ENCODE data around the gene PAFAH2. TPM values are rescaled to one million over a fixed set of nuclear protein-coding genes. Genes with fewer than 3 reads are reported as not detected.

The PAFAH2 gene
- total and polyA plus RNA-seq, 2 of the 13 experiments (the other 11 are each of a cell fraction or from before 2014, with no cell fraction given): 6.9 to 9.4 TPM

DNA sequence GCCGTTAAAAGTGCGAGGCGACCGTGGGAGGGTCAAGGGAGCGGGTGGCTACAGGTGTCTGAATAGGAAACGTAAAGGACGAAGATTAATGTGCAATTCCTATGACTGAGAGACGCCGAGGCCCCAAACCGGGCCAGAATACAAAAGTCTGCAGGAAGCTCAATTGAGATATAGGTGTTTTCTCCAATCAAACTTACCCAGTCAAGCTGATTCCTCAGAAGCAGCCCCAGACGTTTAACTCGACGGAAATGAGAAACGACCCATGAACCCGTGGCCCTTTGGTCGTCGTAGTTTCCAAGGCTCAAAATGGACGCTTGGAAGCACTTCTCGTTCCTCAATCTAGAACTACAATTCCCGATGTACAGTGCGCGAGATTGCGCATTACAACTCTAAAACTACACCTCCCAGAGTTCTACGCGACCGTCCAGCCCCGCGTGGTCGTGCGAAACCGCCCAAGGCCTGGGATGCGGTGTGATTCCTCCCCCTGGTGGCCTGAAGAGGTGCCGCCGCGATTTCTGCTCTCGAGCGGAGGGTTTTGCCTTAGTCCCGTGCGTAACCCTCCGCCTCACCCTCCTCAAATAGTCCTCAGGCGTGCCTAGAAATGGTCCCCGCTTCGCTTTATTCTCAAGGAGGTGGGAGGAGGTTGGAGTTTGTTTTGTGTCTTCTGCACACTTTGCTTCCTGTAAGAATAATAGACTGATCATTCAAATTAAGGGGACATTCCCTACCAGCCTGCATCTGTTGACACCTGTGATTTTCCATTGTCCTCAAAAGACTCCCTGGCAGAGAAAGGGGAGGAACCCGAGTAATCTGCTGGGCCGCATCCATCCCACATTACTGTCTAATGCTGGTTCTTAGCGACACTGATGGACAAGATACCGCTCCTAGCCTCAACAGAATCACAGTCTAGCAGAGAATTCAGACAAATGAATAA lies at the start of gene PAFAH2 (continued):
- TF ChIP-seq, protein P1, sequence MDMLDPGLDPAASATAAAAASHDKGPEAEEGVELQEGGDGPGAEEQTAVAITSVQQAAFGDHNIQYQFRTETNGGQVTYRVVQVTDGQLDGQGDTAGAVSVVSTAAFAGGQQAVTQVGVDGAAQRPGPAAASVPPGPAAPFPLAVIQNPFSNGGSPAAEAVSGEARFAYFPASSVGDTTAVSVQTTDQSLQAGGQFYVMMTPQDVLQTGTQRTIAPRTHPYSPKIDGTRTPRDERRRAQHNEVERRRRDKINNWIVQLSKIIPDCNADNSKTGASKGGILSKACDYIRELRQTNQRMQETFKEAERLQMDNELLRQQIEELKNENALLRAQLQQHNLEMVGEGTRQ (IDR thresholded peaks at IDR 0.05; ENCODE audit: low read depth, low read length): peak; percentile 23; the same call in 1 of the 2 replicates
- TF ChIP-seq, protein P1 (CRISPR knock-in tag; IDR thresholded peaks at IDR 0.05; ENCODE audit: borderline replicate concordance): peak; percentile 63; the same call in 1 of the 2 replicates
- TF ChIP-seq, protein P2, sequence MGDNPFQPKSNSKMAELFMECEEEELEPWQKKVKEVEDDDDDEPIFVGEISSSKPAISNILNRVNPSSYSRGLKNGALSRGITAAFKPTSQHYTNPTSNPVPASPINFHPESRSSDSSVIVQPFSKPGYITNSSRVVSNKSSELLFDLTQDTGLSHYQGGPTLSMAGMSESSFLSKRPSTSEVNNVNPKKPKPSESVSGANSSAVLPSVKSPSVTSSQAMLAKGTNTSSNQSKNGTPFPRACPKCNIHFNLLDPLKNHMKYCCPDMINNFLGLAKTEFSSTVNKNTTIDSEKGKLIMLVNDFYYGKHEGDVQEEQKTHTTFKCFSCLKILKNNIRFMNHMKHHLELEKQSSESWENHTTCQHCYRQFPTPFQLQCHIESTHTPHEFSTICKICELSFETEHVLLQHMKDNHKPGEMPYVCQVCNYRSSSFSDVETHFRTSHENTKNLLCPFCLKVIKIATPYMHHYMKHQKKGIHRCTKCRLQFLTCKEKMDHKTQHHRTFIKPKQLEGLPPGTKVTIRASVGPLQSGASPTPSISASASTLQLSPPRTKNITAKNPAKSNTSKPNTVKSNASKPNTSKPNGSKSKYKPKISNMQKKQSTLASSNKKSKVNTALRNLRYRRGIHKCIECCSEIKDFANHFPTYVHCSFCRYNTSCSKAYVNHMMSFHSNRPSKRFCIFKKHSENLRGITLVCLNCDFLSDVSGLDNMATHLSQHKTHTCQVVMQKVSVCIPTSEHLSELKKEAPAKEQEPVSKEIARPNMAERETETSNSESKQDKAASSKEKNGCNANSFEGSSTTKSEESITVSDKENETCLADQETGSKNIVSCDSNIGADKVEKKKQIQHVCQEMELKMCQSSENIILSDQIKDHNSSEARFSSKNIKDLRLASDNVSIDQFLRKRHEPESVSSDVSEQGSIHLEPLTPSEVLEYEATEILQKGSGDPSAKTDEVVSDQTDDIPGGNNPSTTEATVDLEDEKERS (CRISPR knock-in tag; IDR thresholded peaks at IDR 0.05): peak; percentile 79; the same call in 1 of the 2 replicates
- TF ChIP-seq ESRRA (CRISPR knock-in tag; IDR thresholded peaks at IDR 0.05; ENCODE audit: low read depth) (peak; percentile 83), ZNF766 (CRISPR knock-in tag; IDR thresholded peaks at IDR 0.05; ENCODE audit: borderline replicate concordance) (peak; percentile 96), CREM (IDR thresholded peaks at IDR 0.05) (peak; percentile 100), CREM (CRISPR knock-in tag; IDR thresholded peaks at IDR 0.05) (no peak), ZNF138 (CRISPR knock-in tag; IDR thresholded peaks at IDR 0.05; ENCODE audit: low read depth) (no peak), ZFP36 (IDR thresholded peaks at IDR 0.05; ENCODE audit: borderline replicate concordance, low read depth, low read length, partially characterized antibody) (peak; percentile 25), ZBTB3 (CRISPR knock-in tag; IDR thresholded peaks at IDR 0.05; ENCODE audit: borderline replicate concordance, low read depth) (no peak), NR3C1 (CRISPR knock-in tag; IDR thresholded peaks at IDR 0.05) (no peak), GLI4 (CRISPR knock-in tag; IDR thresholded peaks at IDR 0.05; ENCODE audit: borderline replicate concordance) (no peak), ZFY (CRISPR knock-in tag; IDR thresholded peaks at IDR 0.05) (peak; percentile 91), ZNF282 (IDR thresholded peaks at IDR 0.05; ENCODE audit: partially characterized antibody) (no peak), DR1 (CRISPR knock-in tag; IDR thresholded peaks at IDR 0.05) (peak; percentile 73)
- TF ChIP-seq, protein P3, sequence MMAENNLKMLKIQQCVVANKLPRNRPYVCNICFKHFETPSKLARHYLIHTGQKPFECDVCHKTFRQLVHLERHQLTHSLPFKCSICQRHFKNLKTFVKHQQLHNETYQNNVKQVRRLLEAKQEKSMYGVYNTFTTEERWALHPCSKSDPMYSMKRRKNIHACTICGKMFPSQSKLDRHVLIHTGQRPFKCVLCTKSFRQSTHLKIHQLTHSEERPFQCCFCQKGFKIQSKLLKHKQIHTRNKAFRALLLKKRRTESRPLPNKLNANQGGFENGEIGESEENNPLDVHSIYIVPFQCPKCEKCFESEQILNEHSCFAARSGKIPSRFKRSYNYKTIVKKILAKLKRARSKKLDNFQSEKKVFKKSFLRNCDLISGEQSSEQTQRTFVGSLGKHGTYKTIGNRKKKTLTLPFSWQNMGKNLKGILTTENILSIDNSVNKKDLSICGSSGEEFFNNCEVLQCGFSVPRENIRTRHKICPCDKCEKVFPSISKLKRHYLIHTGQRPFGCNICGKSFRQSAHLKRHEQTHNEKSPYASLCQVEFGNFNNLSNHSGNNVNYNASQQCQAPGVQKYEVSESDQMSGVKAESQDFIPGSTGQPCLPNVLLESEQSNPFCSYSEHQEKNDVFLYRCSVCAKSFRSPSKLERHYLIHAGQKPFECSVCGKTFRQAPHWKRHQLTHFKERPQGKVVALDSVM (CRISPR knock-in tag; IDR thresholded peaks at IDR 0.05): peak; percentile 66
- TF ChIP-seq, protein P4, sequence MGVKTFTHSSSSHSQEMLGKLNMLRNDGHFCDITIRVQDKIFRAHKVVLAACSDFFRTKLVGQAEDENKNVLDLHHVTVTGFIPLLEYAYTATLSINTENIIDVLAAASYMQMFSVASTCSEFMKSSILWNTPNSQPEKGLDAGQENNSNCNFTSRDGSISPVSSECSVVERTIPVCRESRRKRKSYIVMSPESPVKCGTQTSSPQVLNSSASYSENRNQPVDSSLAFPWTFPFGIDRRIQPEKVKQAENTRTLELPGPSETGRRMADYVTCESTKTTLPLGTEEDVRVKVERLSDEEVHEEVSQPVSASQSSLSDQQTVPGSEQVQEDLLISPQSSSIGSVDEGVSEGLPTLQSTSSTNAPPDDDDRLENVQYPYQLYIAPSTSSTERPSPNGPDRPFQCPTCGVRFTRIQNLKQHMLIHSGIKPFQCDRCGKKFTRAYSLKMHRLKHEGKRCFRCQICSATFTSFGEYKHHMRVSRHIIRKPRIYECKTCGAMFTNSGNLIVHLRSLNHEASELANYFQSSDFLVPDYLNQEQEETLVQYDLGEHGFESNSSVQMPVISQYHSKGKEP (CRISPR knock-in tag; IDR thresholded peaks at IDR 0.05): 0 out of 2 replicates have a peak, but pooled peaks have one; percentile 65
